RWPE2 (cell line): ENCODE results near the gene ZNF417.

Experiments
- ATAC-seq: fragments of 200-7000 bp; cut with Tn5 transposase; 3 replicates; pipeline ENCODE4 v1.9.1; 2021; ENCODE audit warnings: low read depth
- DNase-seq: peaks from one replicate; pipeline ENCODE4 v3.0.0-alpha.2; 2020; ENCODE audit warnings: low spot score
- H3K27ac ChIP-seq: fragments of 450-650 bp; 2 replicates; pipeline ENCODE4 v1.5.1; 2017; ENCODE audit warnings: mild to moderate bottlenecking; ENCODE audit not compliant: poor library complexity, severe bottlenecking
- H3K27me3 ChIP-seq: fragments of 250-450 bp; sonication (Bioruptor Pico); 2 replicates; pipeline ENCODE4 v1.5.1; 2021; ENCODE audit warnings: mild to moderate bottlenecking, moderate library complexity; ENCODE audit not compliant: insufficient read depth, poor library complexity, severe bottlenecking
- H3K36me3 ChIP-seq: fragments of 250-450 bp; sonication (Bioruptor Pico); 2 replicates; pipeline ENCODE4 v1.5.1; 2020; ENCODE audit warnings: low read depth, mild to moderate bottlenecking, moderate library complexity
- H3K4me1 ChIP-seq: fragments of 250-450 bp; sonication (Bioruptor Pico); 2 replicates; pipeline ENCODE4 v1.5.1; 2021; ENCODE audit warnings: mild to moderate bottlenecking, moderate library complexity; ENCODE audit not compliant: insufficient read depth, poor library complexity, severe bottlenecking
- H3K4me3 ChIP-seq: fragments of 250-450 bp; sonication (Bioruptor Pico); 2 replicates; pipeline ENCODE4 v1.5.1; 2021; ENCODE audit warnings: mild to moderate bottlenecking, moderate library complexity; ENCODE audit not compliant: severe bottlenecking
- H3K9me3 ChIP-seq: fragments of 250-450 bp; sonication (Bioruptor Pico); 2 replicates; pipeline ENCODE4 v1.5.1; 2021; ENCODE audit warnings: mild to moderate bottlenecking, moderate library complexity; ENCODE audit not compliant: severe bottlenecking
- CTCF ChIP-seq: fragments of 450-650 bp; IDR thresholded peaks from one replicate; pipeline ENCODE4 v1.5.1; 2017; ENCODE audit warnings: mild to moderate bottlenecking, moderate library complexity; ENCODE audit not compliant: poor library complexity, severe bottlenecking

ZNF417 gene

GRCh38 chr19:57949296-57949695 lies 32.9 kb upstream of the ZNF417 start:
- Histone ChIP-seq H3K4me1 (no peaks in the 10 kb centered on the region), H3K36me3 (no peaks in the 10 kb centered on the region), H3K27me3 (no peaks in the 10 kb centered on the region), H3K4me3 (no peak overlapping the region), H3K9me3 (peaks cover 5% of the 10 kb centered on the region), H3K27ac (no peak overlapping the region)
- ATAC-seq (no peak), DNase-seq (no peak)
- no peak for TF ChIP-seq CTCF

GRCh38 chr19:57947419-57948134 lies 31.2 kb upstream of the ZNF417 start, which contains the start of gene ZNF256:
Gene ZNF256 (minus strand): TSS chr19:57947706. CDS start chr19:57947474, 232 bp downstream.
- DNase-seq (peak; percentile 96), ATAC-seq (peak; percentile 97)
- peak within 1 kb of the TSS; percentile 70 for H3K4me3 ChIP-seq
- H3K27me3 ChIP-seq, result no peaks in the 10 kb centered on the region
- H3K27ac ChIP-seq, result peak within 1 kb of the TSS; percentile 26
- H3K4me1 ChIP-seq, result no peaks in the 10 kb centered on the region
- H3K9me3 ChIP-seq, result peaks cover 11% of the 10 kb centered on the region
- peak; percentile 73 for TF ChIP-seq CTCF
- H3K36me3 ChIP-seq, result peaks cover 13% of the 10 kb centered on the region

GRCh38 chr19:57947088-57947418 lies 30.7 kb upstream of the ZNF417 start:
- DNase-seq (peak; percentile 47), ATAC-seq (peak; percentile 2; the same call in 1 of the 3 replicates)
- Histone ChIP-seq H3K4me3 (peak overlapping the region; percentile 70), H3K27ac (peak overlapping the region; percentile 26), H3K9me3 (peaks cover 8% of the 10 kb centered on the region), H3K36me3 (peaks cover 19% of the 10 kb centered on the region), H3K27me3 (no peaks in the 10 kb centered on the region), H3K4me1 (no peaks in the 10 kb centered on the region)
- no peak for TF ChIP-seq CTCF

- peaks cover 13% of the 10 kb centered on the region for H3K9me3 ChIP-seq
- no peak for ATAC-seq
- H3K27ac ChIP-seq, result no peak overlapping the region
Observed at GRCh38 chr19:57946316-57946715, 29.9 kb upstream of the ZNF417 start.

More at GRCh38 chr19:57946316-57946715, 29.9 kb upstream of the ZNF417 start:
- Histone ChIP-seq H3K36me3 (peaks cover 26% of the 10 kb centered on the region), H3K27me3 (no peaks in the 10 kb centered on the region), H3K4me3 (peak overlapping the region; percentile 70), H3K4me1 (no peaks in the 10 kb centered on the region)
- TF ChIP-seq CTCF, result no peak
- no peak for DNase-seq
